Osteoblast (primary cell): ENCODE measurements around the gene ITGB4. TPM values are rescaled to one million over a fixed set of nuclear protein-coding genes. Genes with fewer than 3 reads are reported as not detected.

Experiments
- DNase-seq: peaks from one replicate; pipeline ENCODE4 v3.0.0; 2011; ENCODE audit warnings: low spot score, mixed read lengths; ENCODE audit not compliant: insufficient read length; ENCODE audit errors: missing footprints
- H2AFZ ChIP-seq: 2 replicates; pipeline ENCODE4 v1.6.0; 2011; ENCODE audit warnings: mild to moderate bottlenecking, low read length
- H3K27ac ChIP-seq: 2 replicates; pipeline ENCODE4 v1.5.1; 2011; ENCODE audit warnings: mild to moderate bottlenecking, low read depth, low read length, moderate library complexity
- H3K27me3 ChIP-seq: 2 replicates; pipeline ENCODE4 v1.6.0; 2012; ENCODE audit warnings: mild to moderate bottlenecking, control low read depth, inconsistent platforms, low read length, moderate library complexity; ENCODE audit not compliant: insufficient read depth
- H3K36me3 ChIP-seq: 2 replicates; pipeline ENCODE4 v1.5.1; 2011; ENCODE audit warnings: mild to moderate bottlenecking, low read length, control low read depth, moderate library complexity; ENCODE audit not compliant: insufficient read depth
- H3K4me1 ChIP-seq: 2 replicates; pipeline ENCODE4 v1.5.1; 2011; ENCODE audit warnings: mild to moderate bottlenecking, low read length, control low read depth, moderate library complexity; ENCODE audit not compliant: insufficient read depth
- H3K4me2 ChIP-seq: 2 replicates; pipeline ENCODE4 v1.6.0; 2011; ENCODE audit warnings: mild to moderate bottlenecking, low read length; ENCODE audit not compliant: insufficient read depth
- H3K4me3 ChIP-seq: fragments of 200-600 bp; sonication (generic); 3 replicates; pipeline ENCODE4 v1.5.1; 2012; ENCODE audit warnings: mild to moderate bottlenecking, low read length, inconsistent platforms; ENCODE audit not compliant: insufficient read depth
- H3K79me2 ChIP-seq: 2 replicates; pipeline ENCODE4 v1.6.0; 2012; ENCODE audit warnings: mild to moderate bottlenecking, low read length, control low read depth, inconsistent platforms; ENCODE audit not compliant: insufficient read depth
- H3K9me3 ChIP-seq: 2 replicates; pipeline ENCODE4 v1.5.1; 2011; ENCODE audit warnings: low read depth, low read length, control low read depth
- H4K20me1 ChIP-seq: 2 replicates; pipeline ENCODE4 v1.6.0; 2012; ENCODE audit warnings: mild to moderate bottlenecking, low read length, control low read depth; ENCODE audit not compliant: insufficient read depth
- total RNA-seq: library from RNA; depleted of rRNA; stranded (reverse); fragments of >200 nt; gene quantifications from 2 replicates; pipeline ENCODE4 v1.2.3, GENCODE V29; 2012
- TF ChIP-seq, protein P1 (sequence below): IDR thresholded peaks from 2 replicates; pipeline ENCODE4 v1.5.1; 2011; ENCODE audit warnings: mild to moderate bottlenecking, low read depth, low read length, moderate library complexity; ENCODE audit errors: extremely low read depth

The ITGB4 gene
- total RNA-seq, 1 donor, result 0.36 TPM

DNA sequence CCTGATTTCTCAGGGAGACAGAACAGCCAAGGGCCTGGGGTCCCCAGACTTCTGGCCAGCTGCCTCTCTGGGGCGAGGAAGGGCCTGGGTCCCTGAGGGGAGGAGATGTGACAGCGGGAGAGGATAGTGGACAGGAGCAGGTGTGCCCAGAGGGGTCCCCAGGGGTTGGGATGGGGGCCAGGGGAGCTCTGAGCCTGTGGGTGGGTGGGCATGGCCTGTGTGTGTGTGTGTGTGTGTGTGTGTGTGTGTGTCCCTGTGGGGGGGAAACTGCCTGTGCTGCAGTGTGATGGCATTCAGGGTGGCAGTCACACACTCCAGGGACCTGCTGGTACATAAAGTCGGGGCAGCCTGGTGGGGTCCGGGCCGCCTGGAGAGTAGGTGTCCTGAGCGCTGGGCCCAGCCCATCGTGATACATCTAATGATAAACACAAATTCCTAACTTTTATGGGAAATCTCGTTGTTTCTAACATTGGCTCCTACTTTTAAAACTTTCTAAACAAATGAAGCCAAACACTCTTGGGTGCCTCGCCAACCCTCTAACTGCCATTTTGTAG, 1.4 kb downstream of the ITGB4 start:
- H3K36me3 ChIP-seq, result no peaks in the 10 kb centered on the region
- H3K79me2 ChIP-seq, result no peaks in the 10 kb centered on the region
- peaks cover 32% of the 10 kb centered on the region for H3K27me3 ChIP-seq
- H3K4me2 ChIP-seq, result no peak overlapping the region
- no peaks in the 10 kb centered on the region for H3K4me1 ChIP-seq
- no peaks in the 10 kb centered on the region for H4K20me1 ChIP-seq
- H3K27ac ChIP-seq, result no peak overlapping the region
- DNase-seq, result no peak
- H3K9me3 ChIP-seq, result no peaks in the 10 kb centered on the region
- TF ChIP-seq, protein P1, sequence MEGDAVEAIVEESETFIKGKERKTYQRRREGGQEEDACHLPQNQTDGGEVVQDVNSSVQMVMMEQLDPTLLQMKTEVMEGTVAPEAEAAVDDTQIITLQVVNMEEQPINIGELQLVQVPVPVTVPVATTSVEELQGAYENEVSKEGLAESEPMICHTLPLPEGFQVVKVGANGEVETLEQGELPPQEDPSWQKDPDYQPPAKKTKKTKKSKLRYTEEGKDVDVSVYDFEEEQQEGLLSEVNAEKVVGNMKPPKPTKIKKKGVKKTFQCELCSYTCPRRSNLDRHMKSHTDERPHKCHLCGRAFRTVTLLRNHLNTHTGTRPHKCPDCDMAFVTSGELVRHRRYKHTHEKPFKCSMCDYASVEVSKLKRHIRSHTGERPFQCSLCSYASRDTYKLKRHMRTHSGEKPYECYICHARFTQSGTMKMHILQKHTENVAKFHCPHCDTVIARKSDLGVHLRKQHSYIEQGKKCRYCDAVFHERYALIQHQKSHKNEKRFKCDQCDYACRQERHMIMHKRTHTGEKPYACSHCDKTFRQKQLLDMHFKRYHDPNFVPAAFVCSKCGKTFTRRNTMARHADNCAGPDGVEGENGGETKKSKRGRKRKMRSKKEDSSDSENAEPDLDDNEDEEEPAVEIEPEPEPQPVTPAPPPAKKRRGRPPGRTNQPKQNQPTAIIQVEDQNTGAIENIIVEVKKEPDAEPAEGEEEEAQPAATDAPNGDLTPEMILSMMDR, result no peak
- no peak overlapping the region for H3K4me3 ChIP-seq
- no peak overlapping the region for H2AFZ ChIP-seq

DNA sequence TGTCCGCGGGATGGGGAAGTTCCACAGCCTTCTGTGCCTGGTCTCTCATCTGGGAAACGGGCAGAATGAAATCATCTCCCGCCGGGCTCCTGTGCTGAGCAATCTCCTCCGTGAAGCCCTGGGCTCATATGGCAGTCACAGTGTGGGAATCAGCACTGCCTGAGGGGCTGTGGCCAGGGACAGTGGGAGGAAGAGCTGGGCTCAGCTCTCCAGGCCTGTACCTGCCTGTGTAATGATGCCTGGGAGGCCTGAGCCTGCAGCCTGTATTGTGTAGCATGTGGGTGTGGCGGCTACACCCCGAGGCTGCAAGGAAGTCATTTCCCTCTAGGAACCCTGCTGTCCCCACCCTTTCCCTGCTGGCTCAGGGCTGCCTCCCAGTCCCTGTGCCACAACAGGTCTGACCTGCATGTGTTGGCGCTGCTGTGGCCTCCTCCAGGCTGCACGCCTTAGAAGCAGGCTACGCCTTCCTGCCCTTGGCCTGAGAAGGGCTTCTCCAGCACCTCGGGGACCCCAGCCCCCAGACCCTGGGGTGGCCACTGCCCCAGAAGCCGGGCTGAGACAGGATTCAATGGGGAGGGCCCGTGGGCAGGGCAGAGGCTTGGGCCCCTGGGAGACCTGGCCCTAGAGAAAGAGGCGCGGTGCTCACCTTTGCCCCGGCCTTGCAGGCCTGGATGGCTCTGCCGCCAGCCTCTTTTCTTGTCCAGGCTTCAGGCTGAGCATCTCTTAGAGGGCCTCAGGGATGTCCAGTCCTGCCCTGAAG, 2.1 kb downstream of the ITGB4 start:
- Histone ChIP-seq H4K20me1 (no peaks in the 10 kb centered on the region), H3K4me3 (no peak overlapping the region), H3K4me1 (no peaks in the 10 kb centered on the region), H3K4me2 (no peak overlapping the region), H3K27ac (no peak overlapping the region), H3K9me3 (no peaks in the 10 kb centered on the region), H2AFZ (no peak overlapping the region), H3K36me3 (no peaks in the 10 kb centered on the region), H3K79me2 (no peaks in the 10 kb centered on the region), H3K27me3 (peaks cover 36% of the 10 kb centered on the region)
- TF ChIP-seq, protein P1, result no peak
- peak; percentile 84 for DNase-seq

DNA sequence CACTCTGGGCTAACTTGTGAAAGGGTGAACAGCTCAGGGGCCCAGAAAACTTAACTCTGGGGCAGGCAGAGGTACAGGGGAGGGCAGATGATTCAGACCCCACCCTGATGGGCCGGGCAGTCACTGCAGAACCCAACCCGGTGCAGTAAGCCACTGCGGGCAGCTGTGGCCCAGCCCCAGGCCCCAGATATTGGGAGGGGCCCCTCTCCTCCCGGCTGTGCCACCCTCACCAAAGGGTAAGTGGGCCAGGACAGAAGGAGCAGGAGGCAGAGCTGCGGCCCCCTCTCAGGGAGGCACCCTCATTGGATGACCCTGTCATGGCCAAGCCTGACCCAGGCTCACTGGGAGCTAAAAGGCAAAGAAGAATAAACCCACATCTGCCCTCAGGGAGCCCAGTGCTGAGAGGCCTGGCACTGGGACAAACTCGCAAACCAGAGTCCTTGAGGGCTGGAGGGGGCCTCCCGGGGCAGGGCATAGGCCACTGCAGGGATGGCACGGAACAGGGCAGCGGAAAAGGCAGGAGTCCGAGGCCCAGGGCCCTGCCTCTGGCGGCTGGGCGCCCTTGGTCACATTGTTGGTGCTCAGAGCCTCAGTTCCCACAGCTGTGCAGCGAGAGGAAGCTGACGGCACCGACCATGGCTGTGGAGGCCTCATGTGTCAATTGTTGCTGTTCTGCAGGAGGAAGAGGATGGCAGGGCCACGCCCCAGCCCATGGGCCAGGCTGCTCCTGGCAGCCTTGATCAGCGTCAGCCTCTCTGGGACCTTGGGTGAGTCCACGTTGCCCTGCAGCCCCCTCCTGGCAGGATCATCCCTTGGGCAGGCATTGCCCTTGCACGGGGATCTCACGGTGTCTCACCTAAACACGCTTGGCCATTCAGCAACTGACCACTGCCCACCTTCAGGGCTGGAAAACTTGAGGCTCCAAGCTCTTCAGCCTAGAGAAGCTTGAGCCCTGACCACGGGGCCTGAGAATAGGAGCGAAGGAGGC, 3.1 kb downstream of the ITGB4 start:
- Histone ChIP-seq H3K36me3 (no peaks in the 10 kb centered on the region), H2AFZ (no peak overlapping the region), H3K79me2 (no peaks in the 10 kb centered on the region), H3K27me3 (peaks cover 32% of the 10 kb centered on the region), H3K9me3 (no peaks in the 10 kb centered on the region), H3K4me1 (no peaks in the 10 kb centered on the region), H3K4me2 (no peak overlapping the region), H3K4me3 (no peak overlapping the region), H4K20me1 (no peaks in the 10 kb centered on the region), H3K27ac (no peak overlapping the region)
- DNase-seq, result peak; percentile 77
- TF ChIP-seq, protein P1, result no peak
